H54 (cell line): ENCODE measurements around the gene RBM25.
"Not testable (repeated sequence)": the region's sequence is repeated elsewhere in the genome, so short reads cannot be mapped to it uniquely, and the experiment has no call there.

ENCODE experiments used
- DNase-seq: peaks from one replicate; pipeline ENCODE4 v3.0.0; 2011; ENCODE audit warnings: low spot score, mixed read lengths; ENCODE audit not compliant: insufficient read length
- FAIRE-seq: peaks from 3 replicates; lab custom pipeline; 2011; peaks lifted over from hg19 to GRCh38; lab: Jason Lieb, UNC
- POLR2A ChIP-seq: IDR thresholded peaks from 2 replicates; pipeline ENCODE4 v1.6.1; 2011; ENCODE audit warnings: low read depth, mild to moderate bottlenecking, low read length

The RBM25 gene

DNA sequence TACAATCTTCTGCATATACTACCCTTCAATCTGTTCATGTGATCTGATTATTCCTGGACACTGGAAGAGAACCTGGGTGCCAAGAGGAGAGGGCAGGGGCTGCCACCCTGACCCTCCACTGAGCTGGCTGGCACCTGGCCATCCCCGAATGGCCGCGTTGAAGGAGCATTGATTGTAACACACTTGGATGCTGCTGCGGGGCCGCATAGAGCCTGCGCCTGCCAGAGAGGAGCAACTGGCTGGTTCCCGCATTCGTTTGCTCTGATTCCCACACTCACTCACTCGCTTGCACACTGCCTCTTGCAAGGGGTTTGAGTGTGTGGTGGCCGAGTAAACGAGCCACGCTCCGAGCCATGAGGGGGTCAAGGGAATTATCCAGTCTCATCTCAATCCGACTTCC lies 110.4 kb downstream of the RBM25 start:
- DNase-seq (no peak), FAIRE-seq (no peak)
- TF ChIP-seq POLR2A: no peak

DNA sequence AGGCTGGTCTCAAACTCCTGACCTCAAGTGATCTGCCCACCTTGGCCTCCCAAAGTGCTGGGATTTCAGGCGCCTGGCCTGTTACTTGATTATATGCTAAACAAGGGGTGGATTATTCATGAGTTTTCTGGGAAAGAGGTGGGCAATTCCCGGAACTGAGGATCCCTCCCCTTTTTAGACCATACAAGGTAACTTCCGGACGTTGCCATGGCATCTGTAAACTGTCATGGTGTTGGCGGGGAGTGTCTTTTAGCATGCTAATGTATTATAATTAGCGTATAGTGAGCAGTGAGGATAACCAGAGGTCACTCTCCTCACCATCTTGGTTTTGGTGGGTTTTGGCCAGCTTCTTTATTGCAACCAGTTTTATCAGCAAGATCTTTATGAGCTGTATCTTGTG lies 111.5 kb downstream of the RBM25 start:
- DNase-seq, FAIRE-seq: not testable (repeated sequence)

DNA sequence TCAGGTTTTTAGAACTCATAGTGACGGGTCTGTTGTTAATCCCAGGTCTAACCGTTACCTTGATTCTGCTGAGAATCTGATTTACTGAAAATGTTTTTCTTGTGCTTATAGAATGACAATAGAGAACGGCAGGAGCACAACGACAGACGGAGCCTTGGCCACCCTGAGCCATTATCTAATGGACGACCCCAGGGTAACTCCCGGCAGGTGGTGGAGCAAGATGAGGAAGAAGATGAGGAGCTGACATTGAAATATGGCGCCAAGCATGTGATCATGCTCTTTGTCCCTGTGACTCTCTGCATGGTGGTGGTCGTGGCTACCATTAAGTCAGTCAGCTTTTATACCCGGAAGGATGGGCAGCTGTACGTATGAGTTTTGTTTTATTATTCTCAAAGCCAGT lies 112.4 kb downstream of the RBM25 start:
- FAIRE-seq (no peak), DNase-seq (no peak)
- TF ChIP-seq POLR2A: no peak

DNA sequence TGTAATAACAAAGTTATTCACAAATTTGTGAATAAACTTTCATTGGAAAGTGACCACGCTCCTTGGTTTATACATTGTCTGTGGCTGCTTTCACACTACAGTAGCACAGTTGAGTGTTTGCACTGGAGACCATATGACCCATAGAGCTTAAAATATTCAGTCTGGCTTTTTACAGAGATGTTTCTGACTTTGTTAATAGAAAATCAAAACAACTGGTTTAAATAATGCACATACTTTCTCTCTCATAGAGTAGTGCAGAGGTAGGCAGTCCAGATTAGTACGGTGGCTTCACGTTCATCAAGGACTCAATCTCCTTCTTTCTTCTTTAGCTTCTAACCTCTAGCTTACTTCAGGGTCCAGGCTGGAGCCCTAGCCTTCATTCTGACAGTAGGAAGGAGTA lies 114.2 kb downstream of the RBM25 start:
- no peak for TF ChIP-seq POLR2A
- DNase-seq (no peak), FAIRE-seq (no peak)

DNA sequence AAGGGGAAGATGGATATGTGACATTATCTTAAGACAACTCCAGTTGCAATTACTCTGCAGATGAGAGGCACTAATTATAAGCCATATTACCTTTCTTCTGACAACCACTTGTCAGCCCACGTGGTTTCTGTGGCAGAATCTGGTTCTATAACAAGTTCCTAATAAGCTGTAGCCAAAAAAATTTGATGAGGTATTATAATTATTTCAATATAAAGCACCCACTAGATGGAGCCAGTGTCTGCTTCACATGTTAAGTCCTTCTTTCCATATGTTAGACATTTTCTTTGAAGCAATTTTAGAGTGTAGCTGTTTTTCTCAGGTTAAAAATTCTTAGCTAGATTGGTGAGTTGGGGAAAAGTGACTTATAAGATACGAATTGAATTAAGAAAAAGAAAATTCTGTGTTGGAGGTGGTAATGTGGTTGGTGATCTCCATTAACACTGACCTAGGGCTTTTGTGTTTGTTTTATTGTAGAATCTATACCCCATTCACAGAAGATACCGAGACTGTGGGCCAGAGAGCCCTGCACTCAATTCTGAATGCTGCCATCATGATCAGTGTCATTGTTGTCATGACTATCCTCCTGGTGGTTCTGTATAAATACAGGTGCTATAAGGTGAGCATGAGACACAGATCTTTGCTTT lies 114.9 kb downstream of the RBM25 start:
- no peak for DNase-seq
- no peak for TF ChIP-seq POLR2A
- no peak for FAIRE-seq
